Spleen (tissue), 7 donors: Measurements from ENCODE around the gene F8.

Source experiments
- CTCF ChIP-seq, 11 experiments: fragments of 200-600 bp in 7 of 11; fragments of 450-650 bp in 4 of 11; sonication (generic) in 4 of 11; IDR thresholded peaks in 8 of 11; conservative IDR thresholded peaks in 3 of 11; 1 replicate in 7 of 11; 2 replicates in 4 of 11; pipeline versions ENCODE4 v1.4.0 to v1.8.0; 2016 to 2021; ENCODE audit warnings: antibody characterized with exemption in 11 of 11, inconsistent platforms in 4 of 11, mild to moderate bottlenecking in 1 of 11
- POLR2AphosphoS5 ChIP-seq, 3 donors: sonication (generic); formaldehyde crosslinking; IDR thresholded peaks; one replicate each; pipeline ENCODE4 v1.5.1; 2017; ENCODE audit warnings: antibody characterized with exemption in 3 of 3
- donor health status: DM: no; HTN: no; CAD: no; lungs with moderate emphysema.
- donor health status: DM: no; HTN: no; CAD: no.
- donor health status: DM: no; HTN: no; CAD: no.

- TF ChIP-seq POLR2AphosphoS5 (IDR thresholded peaks at IDR 0.05): peak; percentile 39 to 56 (median 51)
- peak; percentile 48 to 92 (median 80) for TF ChIP-seq CTCF (IDR thresholded peaks at IDR 0.05 in 8 of 11, conservative IDR thresholded peaks at IDR 0.05 in 3 of 11)
These were observed 34.6 kb upstream of the F8 start for GRCh38 chrX:155056877-155057792.
